ENCODE measurements around the gene SOHLH2. TPM values are rescaled to one million over a fixed set of nuclear protein-coding genes. Genes with fewer than 3 reads are reported as not detected.

The SOHLH2 gene
- total and polyA plus RNA-seq, 2 of the 4 experiments (the other 2 are of a cell fraction) = 0.17 to 0.18 TPM

DNA sequence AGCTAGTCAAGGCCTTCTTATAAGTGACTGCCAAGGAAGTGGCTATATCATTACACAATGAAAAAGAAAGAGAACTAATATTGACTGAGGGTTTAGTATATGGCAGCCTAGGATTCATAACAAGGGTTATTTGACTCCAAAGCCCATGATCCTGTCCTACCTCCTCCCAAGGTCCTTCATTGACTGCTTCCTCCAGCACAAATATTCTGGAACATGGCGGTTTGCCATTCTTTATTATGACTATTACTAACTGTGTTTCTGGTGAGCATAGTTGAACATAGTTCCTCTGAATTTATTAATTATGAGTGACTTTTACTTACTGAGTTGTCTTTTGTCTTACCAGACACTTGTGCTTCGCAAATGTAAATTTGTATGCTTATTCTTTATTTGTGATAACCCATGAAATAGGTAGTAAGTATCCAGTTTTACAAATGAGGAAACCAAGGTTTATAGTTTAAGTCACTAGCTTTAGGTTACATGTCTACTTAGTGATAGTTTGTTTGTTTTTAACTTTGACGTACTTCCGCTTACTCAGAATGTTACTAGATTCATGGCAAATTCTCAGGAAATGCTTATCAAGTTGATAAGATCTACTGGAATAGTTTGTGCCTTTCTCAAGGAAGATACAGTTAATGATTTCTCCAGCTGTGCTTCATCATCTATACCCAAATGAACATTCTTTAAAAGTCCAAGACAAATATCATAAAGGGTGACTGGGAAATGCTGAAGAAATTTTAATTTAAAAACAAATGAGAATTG, 67.7 kb downstream of the SOHLH2 start:
- CTCF ChIA-PET = no interaction called here
- 0 out of 2 replicates have a peak, but pooled peaks cover 1% of the 10 kb centered on the region for H3K9me3 ChIP-seq (ENCODE audit: control insufficient read depth, insufficient read depth, low read length)
- H3K23ac ChIP-seq (ENCODE audit: low read depth, low read length) = no peak overlapping the region
- no CpG with 5 or more reads among the region's 4 CpGs for WGBS, 2 experiments (ENCODE audit: extremely low coverage in 2 of 2, insufficient read length in 1 of 2)
- H2BK15ac ChIP-seq (ENCODE audit: low read depth, low read length) = no peak overlapping the region
- H2AK5ac ChIP-seq (ENCODE audit: low read depth, low read length) = no peak overlapping the region
- no peak overlapping the region for H3K4me3 ChIP-seq (ENCODE audit: insufficient read depth, low read depth, low read length)
- H3K9me1 ChIP-seq (ENCODE audit: insufficient read depth, low read length) = no peaks in the 10 kb centered on the region
- no peak overlapping the region for H2BK120ac ChIP-seq (ENCODE audit: low read depth, low read length)
- H4K20me1 ChIP-seq (ENCODE audit: insufficient read depth, low read length) = no peaks in the 10 kb centered on the region
- H2AK9ac ChIP-seq (replicated peaks; ENCODE audit: low read depth, low read length, poor library complexity) = no peak overlapping the region
- H4K5ac ChIP-seq (ENCODE audit: low read depth, low read length) = no peak overlapping the region
- no peaks in the 10 kb centered on the region for H3K4me1 ChIP-seq (ENCODE audit: control insufficient read depth, insufficient read depth, low read length)
- POLR2A ChIA-PET (ENCODE audit: unreplicated experiment) = no interaction called here
- H3K36me3 ChIP-seq (ENCODE audit: control insufficient read depth, insufficient read depth, low read length) = no peaks in the 10 kb centered on the region
- no peak overlapping the region for H2BK5ac ChIP-seq (ENCODE audit: low read depth, low read length, poor library complexity, severe bottlenecking)
- intact Hi-C loops (cut with micrococcal nuclease) = no loop called here
- H3K18ac ChIP-seq (ENCODE audit: low read depth, low read length) = no peak overlapping the region
- H3K14ac ChIP-seq (replicated peaks; ENCODE audit: low read depth, low read length) = no peak overlapping the region
- no peak overlapping the region for H3K27ac ChIP-seq (ENCODE audit: insufficient read depth, low read length)
- DNase-seq (no peak), ATAC-seq (ENCODE audit: low read depth) (no peak)
- H3K4ac ChIP-seq (ENCODE audit: low read depth, low read length) = no peak overlapping the region
- H3K27me3 ChIP-seq (ENCODE audit: control insufficient read depth, insufficient read depth, low read length) = no peaks in the 10 kb centered on the region
- TF ChIP-seq MAZ (IDR thresholded peaks at IDR 0.05; ENCODE audit: borderline replicate concordance, low read depth, low read length) (no peak), POLR2A (IDR thresholded peaks at IDR 0.05; ENCODE audit: low read depth, low read length) (no peak), NFE2L2 (IDR thresholded peaks at IDR 0.05; ENCODE audit: low read depth, low read length) (no peak), MAFK (IDR thresholded peaks at IDR 0.05; ENCODE audit: low read depth, low read length) (no peak), MXI1 (IDR thresholded peaks at IDR 0.05; ENCODE audit: borderline replicate concordance, low read depth, low read length) (no peak)
- H2BK20ac ChIP-seq (ENCODE audit: low read depth, low read length) = no peak overlapping the region
- in situ Hi-C loops (cut with MboI; ENCODE audit: low sequenced_read_pairs) = no loop called here
- no peak overlapping the region for H3K56ac ChIP-seq (ENCODE audit: extremely low read depth, insufficient read depth, low read length)
- H3K9ac ChIP-seq (ENCODE audit: low read depth, low read length) = no peak overlapping the region
- BruUV-seq (replicated peaks) = no TSS peak
- no peak overlapping the region for H2AFZ ChIP-seq (replicated peaks; ENCODE audit: low read length, poor library complexity)
- H3K4me2 ChIP-seq (ENCODE audit: low read depth, low read length) = no peak overlapping the region
- H3K79me1 ChIP-seq (ENCODE audit: low read depth in 1 of 2, low read length in 2 of 2) = no peaks in the 10 kb centered on the region
- H4K8ac ChIP-seq (ENCODE audit: low read depth in 2 of 2, low read length in 2 of 2) = no peak overlapping the region
- H4K91ac ChIP-seq (ENCODE audit: insufficient read depth, low read depth, low read length) = no peak overlapping the region
- dilution Hi-C loops (cut with HindIII; ENCODE audit: low sequenced_read_pairs, unreplicated experiment) = no loop called here
